ENCODE data around the gene SPRY2. TPM values are rescaled to one million over a fixed set of nuclear protein-coding genes. Genes with fewer than 3 reads are reported as not detected.

SPRY2 gene, protein sequence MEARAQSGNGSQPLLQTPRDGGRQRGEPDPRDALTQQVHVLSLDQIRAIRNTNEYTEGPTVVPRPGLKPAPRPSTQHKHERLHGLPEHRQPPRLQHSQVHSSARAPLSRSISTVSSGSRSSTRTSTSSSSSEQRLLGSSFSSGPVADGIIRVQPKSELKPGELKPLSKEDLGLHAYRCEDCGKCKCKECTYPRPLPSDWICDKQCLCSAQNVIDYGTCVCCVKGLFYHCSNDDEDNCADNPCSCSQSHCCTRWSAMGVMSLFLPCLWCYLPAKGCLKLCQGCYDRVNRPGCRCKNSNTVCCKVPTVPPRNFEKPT
- total RNA-seq = 17.5 and 18.3 TPM in 2 replicates

DNA sequence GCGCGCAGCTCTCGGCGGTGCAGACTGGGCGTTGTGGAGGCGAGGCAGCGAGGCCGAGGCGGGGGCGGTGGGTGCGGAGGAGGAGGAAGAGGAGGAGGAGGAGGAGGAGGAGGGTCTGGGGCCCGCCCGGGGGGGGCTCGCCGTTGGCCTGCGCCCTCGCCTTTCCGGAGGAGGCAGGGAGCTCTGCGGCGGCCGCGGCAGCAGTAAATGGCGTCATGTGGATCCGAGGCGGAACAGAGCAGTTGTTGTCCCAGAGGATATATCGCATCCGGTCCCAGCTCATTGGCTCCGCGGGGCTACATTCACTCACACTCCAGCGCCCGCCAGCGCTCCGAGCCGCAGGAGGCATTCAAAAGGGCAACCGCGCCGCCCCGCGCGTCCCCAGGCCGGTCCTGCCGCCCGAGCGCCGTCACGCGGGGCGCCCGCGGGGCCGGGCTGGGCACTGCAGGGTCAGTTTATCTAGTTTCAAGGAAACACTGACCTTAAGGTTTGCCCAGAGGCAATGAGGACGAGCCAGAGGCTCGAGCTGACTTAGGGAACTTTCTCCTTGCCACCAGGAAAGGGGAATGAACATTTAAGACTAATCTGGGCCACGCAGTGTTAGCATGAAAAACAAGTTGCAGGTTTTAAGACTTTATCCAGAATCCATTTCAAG is at the start of gene SPRY2:
TSS of gene SPRY2 (minus strand) at position 26 of the 655 bp plus-strand sequence. CDS start 3,421 bp downstream, outside the sequence.

